ENCODE data around the gene MOV10L1.
A peak's percentile ranks its signal among the peaks of the same experiment; 100 is the strongest.

Gene MOV10L1

DNA sequence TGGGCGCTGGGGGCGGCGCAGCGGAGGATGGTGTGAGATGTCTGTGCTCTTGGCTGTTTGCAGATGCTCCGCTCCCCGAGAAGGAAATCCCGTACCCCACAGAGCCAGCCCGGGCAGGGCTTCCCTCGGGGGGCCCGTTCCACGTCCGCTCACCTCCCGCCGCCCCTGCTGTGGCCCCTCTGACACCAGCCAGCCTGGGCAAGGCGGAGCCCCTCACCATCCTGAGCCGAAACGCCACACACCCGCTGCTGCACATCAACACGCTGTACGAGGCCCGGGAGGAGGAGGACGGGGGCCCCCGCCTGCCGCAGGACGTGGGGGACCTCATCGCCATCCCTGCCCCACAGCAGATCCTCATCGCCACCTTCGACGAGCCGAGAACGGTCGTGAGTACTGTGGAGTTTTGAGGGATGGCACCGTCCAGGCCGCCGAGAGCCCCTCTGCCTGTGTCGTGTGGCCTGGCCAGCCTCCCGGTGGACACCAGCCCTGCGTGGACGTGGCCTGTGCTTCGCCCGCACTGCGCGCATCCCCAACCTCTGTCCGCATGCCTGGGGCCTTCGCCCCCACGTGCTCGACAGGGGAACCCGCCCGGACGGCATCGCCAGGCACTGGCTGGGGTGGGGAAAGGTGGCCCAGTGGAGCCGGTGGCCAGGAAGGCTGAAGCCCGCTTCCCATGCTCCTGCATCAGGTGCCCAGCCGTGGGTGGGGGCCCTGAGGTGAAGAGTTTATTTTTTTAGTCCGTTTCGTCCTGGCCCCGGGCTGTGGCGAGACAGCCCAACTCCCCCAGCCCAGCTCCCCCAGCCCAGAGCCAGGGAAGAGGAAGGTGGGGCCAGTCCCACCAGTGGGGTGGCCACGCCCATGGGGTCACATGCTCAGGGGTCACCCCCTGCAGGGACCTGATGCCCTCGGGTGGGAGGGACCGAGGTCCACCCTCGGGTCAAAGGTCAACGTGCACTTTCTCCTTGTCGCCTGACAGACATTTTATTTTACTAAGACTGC, 89.4 kb downstream of the MOV10L1 start:
- DNase-seq = no peak

DNA sequence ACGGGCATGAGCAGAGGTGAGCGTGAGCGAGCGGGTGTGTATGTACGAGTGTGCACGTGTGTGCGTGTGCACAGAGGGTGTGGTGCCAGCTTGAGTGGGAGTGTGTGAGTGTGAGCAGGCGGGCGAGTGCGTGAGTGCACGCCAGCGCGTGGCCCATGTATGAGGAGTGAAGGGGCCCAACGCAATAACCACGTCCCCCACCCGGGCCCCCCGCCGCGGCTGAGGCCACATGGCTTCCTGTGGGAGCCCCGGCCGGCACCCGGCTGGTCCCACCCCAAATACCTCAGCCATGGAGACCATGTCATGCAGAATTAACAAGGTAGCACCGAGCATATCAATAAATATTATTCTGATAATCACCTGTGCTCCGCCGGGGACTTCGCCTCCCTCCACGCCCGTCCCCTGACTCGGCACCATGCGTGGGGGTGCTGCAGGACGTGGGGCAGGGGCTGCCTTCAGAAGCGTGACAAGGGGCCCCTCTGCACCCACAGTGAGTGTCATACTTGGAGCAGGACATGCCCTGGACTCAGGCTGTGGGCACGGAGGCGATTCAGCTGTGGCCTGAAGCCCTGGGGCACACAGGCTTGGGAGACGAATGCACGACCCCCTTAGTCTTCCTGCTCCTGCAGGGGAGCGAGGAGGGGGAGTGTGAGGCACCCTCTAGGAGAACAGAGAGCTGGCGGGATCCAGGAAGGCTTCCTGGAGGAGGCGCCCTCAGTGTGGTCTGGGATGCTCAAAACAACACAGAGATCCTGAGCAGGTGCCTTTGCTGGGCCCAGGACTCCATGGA, 90.3 kb downstream of the MOV10L1 start:
- no peak for DNase-seq

DNA sequence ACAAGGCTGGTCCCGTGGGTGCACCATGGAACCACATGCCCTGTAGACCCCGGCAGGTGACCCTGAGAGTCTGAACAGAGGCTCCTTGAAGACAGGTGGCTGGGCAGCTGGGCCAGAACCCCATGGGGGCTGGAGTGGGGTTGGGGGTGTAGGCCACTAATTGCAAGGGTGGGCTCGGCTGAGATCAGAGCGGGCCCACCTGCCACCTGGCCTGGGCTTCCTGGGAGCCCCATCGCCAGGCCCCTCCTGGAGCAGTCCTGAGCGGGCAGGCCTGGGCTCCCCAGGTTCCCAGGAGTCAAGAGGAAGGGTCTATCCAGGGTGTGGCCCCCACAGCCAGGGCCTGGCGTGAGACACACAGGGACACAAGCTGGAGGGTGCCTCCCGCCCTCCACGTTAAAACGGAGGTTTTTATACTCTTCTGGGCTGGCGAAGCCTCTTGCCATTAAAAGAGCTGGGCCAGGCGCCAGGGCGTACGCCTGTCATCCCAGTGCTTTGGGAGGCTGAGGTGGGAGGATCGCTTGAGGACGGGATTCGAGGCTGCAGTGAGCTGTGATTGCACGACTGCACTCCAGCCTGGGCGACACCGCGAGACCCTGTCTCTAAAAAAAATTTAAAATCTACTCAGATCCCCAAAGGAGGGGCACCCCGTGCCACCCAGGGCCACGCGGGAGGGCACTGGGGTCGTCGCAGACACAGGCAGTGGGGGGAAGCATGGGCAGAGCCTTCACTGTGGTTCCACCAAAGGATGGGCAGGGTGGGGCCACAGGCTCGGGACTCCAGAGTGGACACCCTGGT, 91.1 kb downstream of the MOV10L1 start:
- no peak for DNase-seq

DNA sequence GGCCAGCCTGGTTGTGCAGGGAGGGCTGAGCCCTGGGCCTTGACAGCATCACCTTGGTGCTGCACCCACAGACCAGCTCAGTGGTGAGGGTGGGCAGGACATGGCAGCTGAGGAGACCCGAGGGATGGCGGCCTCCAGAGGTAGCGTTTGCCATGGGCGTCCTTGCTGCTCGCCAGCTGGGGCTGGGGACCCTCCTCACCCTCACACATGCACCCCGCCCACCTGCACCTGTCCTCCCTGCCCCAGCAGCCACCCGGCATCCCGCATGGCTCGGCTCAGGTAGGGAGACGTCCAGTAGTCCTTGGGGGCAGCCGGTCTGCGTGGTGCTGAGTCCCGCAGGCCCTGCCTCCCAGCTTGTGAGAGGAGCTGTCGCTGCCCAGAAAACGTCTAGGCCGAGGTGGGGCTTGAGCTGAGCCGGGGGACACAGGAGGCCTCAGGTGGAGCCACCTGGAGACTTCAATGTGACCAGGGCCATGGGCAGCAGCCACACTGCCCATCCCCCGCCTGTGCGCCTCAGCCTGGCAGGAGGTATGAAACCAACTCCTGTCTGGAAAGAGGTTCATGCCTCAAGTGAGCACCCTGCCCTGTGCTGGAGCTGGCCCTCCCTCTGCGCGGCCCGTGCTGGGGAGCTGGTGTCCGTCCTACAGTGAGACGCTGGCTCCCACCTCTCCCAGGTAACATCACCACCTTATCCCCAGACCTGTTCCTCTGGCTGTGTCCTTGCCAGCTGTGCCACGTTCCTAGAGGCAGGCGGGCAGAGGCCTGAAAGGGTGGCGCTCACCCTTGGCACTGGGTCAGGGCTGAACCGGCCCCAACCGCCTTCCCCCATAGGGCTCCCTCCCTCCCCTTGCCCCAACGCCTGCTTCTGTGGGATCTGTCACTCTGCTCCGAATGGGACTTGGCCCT, 92.6 kb downstream of the MOV10L1 start:
- no peak for DNase-seq

DNA sequence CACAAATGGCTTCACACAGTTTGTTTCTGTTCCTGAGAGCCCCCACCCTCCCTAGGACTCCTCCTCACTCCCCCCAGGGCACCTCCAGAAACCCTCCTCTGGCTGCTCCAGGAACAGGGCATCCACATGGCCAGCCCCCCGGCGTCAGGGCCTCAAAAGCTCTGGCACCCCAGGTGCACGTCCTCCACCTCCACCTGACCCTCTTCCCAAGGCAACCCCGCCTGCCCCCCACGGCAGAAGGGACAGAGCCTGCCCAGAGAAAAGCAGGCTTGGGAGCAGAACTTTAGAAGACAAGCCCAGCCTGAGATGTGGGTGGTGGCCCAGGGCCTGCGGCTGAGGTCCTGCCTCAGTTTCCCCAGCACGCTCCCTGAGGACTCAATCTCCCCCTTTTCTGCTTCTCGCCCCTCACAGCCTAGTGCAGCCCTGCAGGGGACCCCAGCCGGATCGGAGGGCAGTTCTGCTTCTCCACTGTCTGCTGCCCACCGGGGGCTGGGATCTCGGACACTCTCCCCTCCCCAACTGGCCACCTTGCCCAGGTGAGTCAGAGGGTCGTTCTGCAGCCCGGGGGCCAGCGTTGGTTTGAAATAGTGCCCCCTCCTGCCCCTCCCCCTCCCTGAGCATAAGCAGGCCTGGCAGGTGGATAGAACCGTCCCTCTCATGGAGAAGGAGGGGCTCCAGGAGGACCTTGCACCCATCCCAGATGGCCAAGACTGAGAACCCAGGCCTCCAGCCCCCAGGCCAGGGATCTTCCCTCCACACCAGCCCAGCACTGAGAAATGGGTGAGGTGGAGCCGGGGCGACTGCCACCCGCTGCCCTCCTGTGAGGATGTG, 93.5 kb downstream of the MOV10L1 start:
- no peak for DNase-seq

DNA sequence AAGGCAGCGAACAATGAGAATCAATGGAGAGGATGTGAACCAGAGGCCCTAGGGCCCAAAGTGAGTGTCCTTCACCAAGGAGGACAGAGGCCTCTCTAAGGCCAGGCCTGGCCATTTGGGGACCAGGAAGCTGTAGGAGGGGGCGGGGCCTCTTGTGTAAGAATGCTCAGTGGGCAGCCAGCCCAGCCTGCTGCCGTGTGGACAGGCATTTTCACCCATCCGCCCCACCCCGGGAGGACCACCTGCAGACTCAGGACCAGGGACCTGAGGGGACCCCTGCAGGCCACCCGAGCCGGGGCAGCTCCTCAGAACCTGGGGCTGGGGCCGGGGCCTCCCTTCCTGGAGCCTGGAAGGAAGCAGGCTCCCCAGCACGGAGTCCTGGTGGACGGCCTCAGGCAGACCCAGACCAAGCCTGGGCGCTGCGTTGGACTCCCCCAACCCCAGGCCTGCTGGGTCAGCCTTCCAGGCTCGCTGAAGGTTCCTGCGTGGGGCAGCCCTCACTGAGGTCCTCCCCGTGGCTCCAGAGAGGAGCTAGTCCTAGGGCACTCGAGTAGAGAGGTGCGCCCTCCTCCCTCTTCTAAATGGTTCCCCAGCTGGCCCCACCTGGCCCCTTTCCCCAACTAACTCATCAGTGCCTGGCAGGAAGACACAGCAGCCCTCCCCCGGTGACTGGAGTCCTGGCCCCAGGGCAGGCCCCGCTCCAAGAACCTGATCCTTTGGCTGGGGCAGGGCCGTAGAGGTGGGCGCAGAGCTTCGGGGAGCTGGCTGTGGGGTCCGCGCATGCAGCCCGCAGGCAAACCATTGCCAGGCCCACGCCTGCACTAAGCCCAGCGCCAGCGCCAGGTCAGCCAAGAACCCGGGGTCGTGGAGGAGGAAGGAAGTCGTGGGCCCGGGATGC, 94.4 kb downstream of the MOV10L1 start:
- no peak for DNase-seq

DNA sequence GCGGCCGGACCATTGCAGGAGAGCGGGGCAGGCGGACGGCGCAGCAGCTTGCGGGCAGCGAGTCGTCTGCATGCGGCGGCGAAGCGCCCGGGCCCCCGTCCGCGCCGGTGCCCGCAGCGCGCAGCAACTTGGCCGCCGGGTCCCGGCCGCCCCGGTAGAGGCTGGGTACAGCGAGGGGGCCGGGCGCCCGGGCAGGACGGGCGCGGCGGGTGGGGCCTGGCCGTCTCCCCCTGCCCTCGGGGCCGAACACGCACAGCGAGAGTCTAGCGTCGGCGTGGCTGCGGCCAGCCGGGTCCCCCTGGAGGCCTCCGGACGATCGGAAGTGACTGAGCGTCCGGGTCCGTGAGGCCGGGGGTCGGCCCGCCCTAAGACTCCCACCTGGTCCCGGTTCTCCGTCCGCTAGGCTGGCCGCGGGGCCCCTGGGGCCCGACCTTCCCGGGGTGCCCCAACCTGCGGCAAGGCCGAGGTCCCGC, 95.1 kb downstream of the MOV10L1 start:
- DNase-seq = no peak

DNA sequence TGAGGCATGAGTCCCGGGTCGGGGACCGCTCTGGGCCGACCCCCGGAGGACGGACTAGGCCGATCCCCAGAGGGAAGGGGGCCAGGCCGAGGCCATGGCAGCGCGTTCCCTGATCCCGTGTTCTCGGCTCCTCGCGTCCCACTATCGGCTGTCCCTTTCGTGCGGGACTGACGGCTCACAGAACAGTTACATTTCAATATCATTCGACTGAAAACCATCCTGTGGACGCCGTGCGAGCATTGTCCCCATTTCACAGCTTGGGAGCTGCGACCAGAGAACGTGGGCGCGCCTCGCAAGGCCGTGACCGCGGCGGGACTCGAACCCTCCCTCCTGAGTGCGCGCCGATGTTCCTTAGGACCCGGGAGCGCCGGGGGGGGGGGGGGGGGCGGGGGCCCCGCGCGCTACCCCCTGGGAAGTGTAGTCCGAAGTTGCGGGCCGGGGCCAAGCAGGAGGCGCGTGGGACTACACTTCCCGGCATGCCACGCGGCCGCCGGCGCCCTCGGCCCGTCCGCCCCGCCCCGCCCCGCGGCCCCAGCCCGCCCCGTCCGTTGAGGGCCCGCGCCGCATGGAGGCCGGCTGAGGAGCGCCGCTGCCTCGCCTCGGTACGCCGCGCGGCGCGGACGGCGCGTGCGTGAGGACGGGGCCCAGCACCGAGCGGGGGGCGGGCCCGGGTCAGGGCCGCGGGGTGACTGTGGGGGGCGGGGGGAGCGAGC, 95.7 kb downstream of the MOV10L1 start, which contains the start of gene TRABD:
Gene TRABD, plus strand, starts transcription at position 539 of the 713 bp plus-strand sequence. CDS start 7,148 bp downstream, outside the sequence.
- peak; percentile 92 for DNase-seq

DNA sequence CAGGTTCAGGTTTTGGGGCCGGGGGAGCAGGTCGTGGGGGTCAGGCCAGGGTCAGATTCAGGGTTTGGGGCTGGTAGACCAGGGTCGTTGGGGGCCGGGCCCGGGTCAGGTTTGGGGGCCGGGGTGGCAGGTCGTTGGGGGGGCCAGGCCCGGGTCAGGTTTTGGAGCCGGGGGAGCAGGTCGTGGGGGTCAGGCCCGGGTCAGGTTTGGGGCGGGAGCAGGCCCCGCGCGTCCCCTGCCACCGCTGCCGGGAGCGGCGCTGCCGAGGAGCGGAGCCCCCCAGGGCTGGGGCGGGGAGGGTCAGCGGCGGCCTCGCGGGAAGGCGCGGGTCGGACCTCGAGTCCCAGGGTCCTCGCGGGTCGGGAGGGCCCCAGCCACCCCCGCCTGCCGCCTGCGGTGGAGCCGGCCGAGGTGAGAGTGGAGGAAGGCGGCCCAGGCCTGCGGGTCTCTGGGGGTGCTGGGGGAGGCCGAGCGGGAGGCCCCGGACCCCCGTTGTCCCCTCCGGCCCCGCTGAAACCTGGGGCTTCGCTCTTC, 96.4 kb downstream of the MOV10L1 start:
- no peak for DNase-seq

DNA sequence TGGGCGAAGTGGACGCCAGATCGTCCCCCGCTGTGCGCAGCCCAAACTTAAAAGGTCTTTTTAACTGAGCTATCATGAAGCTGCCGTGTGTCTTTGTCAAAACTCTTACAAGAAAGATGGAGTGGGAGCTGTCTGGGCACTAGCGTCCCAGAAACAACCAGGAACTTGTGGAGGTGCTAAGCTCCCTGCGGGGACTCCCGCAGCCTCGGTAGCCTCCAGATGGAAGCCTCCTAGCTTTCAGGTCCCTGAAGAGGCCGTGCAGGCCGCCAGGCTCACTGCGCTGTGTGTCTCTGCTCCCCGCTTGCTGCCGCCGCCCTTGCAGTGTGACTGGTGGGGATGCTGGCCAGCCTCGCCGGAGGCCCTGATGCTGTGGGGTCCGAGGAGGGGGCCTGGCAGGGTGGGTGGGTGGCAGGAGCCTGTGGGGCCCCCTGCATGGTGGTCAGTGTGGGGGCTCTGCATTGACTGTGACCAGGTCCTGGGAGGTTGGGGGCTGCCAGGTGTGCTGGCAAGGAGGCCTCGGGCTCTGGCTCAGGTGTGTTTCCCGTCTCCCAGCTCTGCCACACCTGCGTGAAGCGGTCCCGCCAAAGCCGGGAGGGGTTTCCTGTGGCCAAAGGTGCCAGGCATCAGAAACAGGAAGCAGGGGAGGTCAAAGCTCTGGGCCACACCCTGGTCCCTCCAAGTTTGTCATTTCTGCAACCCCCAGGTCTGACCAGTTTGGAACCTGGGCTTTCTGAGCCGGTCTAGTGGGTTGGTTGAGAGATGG, 97.1 kb downstream of the MOV10L1 start:
- no peak for DNase-seq

DNA sequence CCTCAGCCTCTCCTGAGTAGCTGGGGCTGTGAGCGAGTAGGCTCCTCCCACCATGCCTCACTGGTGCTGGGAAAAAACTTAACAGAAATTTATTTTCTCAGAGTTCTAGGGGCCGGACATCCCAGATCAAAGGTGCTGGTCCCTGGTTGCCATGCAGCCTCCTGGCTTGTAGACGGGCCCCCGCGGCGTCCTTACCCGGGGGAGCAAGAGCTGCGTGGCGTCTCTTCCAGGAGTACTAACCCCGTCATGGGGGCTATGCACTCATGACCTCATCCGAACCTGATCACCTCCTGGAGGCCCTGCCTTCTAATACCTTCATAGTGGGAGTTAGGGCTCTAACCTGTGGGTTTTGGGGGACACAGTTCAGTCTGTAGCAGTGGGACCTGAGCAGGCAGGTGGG, 98.5 kb downstream of the MOV10L1 start:
- no peak for DNase-seq

DNA sequence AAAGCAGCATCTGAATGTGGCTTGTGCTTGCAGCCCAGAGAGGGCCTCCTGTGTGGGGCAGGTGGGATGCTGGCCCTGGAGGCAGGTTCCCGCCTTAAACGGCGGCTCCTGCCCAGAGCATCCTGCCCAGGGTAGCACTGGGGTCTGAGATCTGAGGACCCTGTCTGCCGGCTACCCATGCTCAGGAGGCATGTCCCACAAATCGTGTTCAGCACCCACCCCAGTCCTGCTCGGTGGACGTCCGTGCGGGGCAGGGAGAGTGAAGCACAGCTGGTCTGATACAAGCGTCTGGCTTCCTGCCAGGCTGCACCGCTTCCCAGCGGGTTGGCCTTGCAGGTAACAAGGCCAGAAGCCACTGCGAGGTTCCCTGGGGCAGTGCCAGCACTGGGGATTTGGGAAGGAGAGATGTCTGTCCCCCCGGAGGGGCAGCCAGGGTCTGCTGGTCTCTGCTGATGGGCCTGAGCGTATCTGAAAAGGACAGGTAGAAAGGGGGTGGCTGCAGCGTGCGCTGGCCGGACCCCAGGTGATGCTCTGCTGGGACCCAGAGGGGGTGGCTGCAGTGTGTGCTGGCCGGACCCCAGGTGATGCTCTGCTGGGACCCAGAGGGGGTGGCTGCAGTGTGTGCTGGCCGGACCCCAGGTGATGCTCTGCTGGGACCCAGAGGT, 99.5 kb downstream of the MOV10L1 start:
- DNase-seq = no peak

DNA sequence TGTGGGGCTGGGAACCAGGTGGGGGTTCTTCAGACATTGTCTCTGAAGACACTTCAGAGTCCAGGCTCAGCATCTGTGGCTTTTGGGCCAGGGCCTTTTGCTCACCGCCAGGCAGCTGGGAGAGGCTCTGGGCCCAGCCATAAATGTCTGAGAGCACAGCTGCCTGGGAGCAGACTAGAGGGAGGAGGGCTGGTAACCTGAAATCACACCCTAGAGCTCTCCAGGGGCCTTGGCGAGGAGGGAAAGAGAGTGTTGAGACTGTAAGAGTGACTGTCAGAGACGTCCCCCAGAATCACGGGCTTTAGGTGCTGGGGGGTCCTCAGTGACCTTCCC, 100.0 kb downstream of the MOV10L1 start:
- no peak for DNase-seq

DNA sequence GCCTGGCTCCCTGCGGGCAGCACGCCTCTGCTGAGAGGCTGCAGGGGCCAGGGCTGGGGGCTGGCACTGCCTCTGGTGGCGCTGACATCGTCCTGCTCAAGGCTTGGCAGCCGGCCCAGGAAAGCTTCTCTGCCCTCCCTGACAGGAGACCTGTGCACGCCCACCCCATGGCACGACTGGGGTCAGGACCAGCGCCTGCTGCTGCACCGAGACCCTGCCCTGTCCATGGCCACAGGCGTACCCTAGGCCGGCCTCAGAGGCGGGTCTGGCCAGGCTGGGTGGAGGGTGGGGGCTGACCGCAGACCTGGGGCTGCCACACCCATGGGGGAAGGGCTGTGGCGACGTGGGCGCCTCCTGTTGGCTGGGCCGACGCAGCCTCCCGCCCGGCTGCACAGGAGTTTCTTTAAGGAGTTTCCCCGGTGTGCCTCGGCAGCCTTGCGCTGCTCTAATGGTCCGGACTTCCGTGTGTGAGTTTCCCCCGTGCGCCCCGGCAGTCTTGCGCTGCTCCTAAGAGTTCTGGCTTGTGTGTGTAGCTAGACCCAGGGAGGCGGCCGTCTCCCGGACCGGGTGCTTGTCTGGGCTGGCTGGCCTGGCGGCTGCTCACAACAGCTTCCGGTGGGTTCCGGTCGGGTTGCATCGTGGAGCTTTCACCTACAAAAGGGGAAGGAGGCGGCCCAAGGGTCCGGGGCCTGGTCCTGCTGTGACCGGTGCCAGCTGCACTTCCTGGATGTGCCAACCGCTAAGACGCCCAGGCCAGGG, 100.6 kb downstream of the MOV10L1 start:
- peak; percentile 86 for DNase-seq

DNA sequence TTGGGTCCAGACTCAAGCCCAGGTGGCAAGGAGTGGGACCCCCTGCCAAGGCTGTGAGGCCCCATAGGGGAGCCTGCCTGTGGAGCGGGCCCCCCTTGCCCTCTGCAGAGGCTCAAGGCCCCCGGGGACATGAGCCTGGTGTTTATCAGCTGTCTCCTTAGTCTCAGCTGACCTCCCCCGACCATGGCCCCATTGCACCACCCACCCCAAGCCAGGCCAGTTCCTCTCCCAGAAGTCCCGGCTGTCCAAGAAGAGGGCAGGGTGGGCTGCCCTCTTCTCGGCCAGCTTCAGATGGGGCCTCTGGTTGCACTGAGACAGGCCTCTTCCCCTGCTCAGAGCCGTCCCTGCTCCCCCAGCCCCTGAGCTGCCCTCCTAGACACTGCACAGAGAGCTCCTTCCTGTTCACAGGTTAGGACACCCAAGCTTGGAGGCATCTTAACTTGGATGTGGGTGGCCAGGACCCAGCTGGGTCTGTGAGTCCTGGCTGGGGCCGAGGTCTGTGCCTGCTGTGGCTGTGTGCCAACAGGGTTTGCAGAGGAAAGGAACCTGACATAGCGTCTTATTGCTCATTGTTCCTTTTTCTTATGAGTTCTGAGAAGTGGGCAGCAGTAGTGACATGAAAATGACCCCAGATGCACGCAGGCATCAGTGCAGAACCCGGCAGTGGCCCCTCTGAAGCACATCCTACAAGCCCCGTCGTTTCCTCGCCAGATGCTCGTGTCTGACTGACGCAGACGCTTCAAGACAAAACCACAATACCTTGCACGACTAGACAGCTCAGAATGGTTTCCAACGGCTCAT, 101.3 kb downstream of the MOV10L1 start:
- DNase-seq = peak; percentile 82

Data from activated CD8-positive, alpha-beta memory T cell treated with anti-CD3 and anti-CD28 coated beads, Interleukin-2, amount 50 U/mL, for 48 hours (primary cell).